SK-N-SH (cell line): ENCODE results near the gene SASH1. TPM values are rescaled to one million over a fixed set of nuclear protein-coding genes. Genes with fewer than 3 reads are reported as not detected.

Experiments used
- FOXM1 ChIP-seq: IDR thresholded peaks from 2 replicates; pipeline ENCODE4 v1.4.0; 2012; ENCODE audit warnings: low read depth, mild to moderate bottlenecking
- GATA2 ChIP-seq: sonication (generic); formaldehyde crosslinking; IDR thresholded peaks from 2 replicates; pipeline ENCODE4 v1.5.0; 2020; ENCODE audit warnings: mild to moderate bottlenecking, missing genetic modification reagents
- NRF1 ChIP-seq: IDR thresholded peaks from 2 replicates; pipeline ENCODE4 v1.6.1; 2012; ENCODE audit warnings: low read depth, mild to moderate bottlenecking, low read length
- YY1 ChIP-seq: IDR thresholded peaks from 2 replicates; pipeline ENCODE4 v1.4.0; 2012; ENCODE audit warnings: low read depth, mild to moderate bottlenecking
- polyA plus RNA-seq, 3 experiments: library from polyadenylated mRNA; depleted of rRNA; stranded (reverse); fragments of >200 nt; gene quantifications; 2 replicates each; pipeline ENCODE4 v1.2.3, GENCODE V29; 2012
- TF ChIP-seq, protein P1 (sequence below): IDR thresholded peaks from 2 replicates; pipeline ENCODE4 v1.4.0; 2012; ENCODE audit warnings: low read depth, borderline replicate concordance
- TF ChIP-seq, protein P2 (sequence below): IDR thresholded peaks from 2 replicates; pipeline ENCODE4 v1.6.1; 2012; ENCODE audit warnings: mild to moderate bottlenecking, low read depth, low read length, moderate library complexity
- TF ChIP-seq, protein P3 (sequence below): fragments of 150-350 bp; IDR thresholded peaks from 2 replicates; pipeline ENCODE4 v1.6.1; 2016; ENCODE audit warnings: mild to moderate bottlenecking, low read depth, low read length
- TF ChIP-seq, protein P4 (sequence below): IDR thresholded peaks from 2 replicates; pipeline ENCODE4 v1.4.0; 2012; ENCODE audit warnings: low read depth, borderline replicate concordance
- TF ChIP-seq, protein P5 (sequence below): IDR thresholded peaks from 2 replicates; pipeline ENCODE4; 2012
- TF ChIP-seq, protein P6 (sequence below): fragments of 200-600 bp; sonication (generic); IDR thresholded peaks from 2 replicates; pipeline ENCODE4 v1.6.1; 2017; ENCODE audit warnings: antibody characterized with exemption, mild to moderate bottlenecking, moderate library complexity
- TF ChIP-seq, protein P7 (sequence below): IDR thresholded peaks from 2 replicates; pipeline ENCODE4 v1.4.0; 2012; ENCODE audit warnings: low read depth

SASH1 gene
- polyA plus RNA-seq, 1 of the 3 experiments (the other 2 are of a cell fraction), result 19.8 TPM

DNA sequence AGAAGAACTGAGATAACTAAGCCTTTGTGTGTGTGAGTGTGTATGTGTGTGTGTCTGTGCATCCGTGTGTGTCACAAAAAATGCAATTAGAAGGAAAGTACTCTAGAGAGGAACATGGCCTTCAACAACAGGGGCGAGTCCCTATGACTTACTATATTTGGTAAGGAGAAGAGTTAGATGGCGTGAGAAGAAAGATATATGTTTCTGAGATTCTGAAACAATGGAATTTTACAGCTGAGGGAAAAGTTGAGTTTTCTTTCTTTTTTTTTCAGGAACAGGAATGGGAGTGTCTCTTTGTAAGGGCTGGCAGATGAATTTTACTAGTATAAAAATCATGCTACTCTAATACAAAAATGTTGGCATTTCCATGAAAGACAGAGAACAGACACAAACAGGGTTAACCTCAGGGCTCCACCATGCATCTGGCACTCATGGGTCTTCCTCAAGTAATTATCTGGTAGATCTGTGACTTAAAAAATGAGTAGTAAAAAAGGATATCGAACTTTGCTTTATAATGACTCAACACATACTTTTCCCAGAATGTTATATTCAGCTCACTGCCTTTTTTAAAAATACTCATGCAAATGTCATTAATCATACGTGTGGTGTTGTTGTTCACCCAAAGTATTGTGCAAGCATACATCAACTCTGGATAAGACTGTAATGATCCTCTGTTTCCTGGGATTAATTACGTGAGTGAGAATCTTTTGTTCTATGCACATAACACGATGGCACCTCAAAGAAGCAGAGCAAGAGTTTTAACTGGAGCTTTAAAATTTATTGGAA lies 12.8 kb upstream of the SASH1 start (continued):
- TF ChIP-seq, protein P1, sequence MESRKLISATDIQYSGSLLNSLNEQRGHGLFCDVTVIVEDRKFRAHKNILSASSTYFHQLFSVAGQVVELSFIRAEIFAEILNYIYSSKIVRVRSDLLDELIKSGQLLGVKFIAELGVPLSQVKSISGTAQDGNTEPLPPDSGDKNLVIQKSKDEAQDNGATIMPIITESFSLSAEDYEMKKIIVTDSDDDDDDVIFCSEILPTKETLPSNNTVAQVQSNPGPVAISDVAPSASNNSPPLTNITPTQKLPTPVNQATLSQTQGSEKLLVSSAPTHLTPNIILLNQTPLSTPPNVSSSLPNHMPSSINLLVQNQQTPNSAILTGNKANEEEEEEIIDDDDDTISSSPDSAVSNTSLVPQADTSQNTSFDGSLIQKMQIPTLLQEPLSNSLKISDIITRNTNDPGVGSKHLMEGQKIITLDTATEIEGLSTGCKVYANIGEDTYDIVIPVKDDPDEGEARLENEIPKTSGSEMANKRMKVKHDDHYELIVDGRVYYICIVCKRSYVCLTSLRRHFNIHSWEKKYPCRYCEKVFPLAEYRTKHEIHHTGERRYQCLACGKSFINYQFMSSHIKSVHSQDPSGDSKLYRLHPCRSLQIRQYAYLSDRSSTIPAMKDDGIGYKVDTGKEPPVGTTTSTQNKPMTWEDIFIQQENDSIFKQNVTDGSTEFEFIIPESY, result peak; percentile 58; the same call in 1 of the 2 replicates
- TF ChIP-seq, protein P2, sequence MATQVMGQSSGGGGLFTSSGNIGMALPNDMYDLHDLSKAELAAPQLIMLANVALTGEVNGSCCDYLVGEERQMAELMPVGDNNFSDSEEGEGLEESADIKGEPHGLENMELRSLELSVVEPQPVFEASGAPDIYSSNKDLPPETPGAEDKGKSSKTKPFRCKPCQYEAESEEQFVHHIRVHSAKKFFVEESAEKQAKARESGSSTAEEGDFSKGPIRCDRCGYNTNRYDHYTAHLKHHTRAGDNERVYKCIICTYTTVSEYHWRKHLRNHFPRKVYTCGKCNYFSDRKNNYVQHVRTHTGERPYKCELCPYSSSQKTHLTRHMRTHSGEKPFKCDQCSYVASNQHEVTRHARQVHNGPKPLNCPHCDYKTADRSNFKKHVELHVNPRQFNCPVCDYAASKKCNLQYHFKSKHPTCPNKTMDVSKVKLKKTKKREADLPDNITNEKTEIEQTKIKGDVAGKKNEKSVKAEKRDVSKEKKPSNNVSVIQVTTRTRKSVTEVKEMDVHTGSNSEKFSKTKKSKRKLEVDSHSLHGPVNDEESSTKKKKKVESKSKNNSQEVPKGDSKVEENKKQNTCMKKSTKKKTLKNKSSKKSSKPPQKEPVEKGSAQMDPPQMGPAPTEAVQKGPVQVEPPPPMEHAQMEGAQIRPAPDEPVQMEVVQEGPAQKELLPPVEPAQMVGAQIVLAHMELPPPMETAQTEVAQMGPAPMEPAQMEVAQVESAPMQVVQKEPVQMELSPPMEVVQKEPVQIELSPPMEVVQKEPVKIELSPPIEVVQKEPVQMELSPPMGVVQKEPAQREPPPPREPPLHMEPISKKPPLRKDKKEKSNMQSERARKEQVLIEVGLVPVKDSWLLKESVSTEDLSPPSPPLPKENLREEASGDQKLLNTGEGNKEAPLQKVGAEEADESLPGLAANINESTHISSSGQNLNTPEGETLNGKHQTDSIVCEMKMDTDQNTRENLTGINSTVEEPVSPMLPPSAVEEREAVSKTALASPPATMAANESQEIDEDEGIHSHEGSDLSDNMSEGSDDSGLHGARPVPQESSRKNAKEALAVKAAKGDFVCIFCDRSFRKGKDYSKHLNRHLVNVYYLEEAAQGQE, result no peak
- TF ChIP-seq, protein P3, sequence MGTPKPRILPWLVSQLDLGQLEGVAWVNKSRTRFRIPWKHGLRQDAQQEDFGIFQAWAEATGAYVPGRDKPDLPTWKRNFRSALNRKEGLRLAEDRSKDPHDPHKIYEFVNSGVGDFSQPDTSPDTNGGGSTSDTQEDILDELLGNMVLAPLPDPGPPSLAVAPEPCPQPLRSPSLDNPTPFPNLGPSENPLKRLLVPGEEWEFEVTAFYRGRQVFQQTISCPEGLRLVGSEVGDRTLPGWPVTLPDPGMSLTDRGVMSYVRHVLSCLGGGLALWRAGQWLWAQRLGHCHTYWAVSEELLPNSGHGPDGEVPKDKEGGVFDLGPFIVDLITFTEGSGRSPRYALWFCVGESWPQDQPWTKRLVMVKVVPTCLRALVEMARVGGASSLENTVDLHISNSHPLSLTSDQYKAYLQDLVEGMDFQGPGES, result no peak
- TF ChIP-seq FOXM1, result peak; percentile 72
- no peak for TF ChIP-seq GATA2 (CRISPR knock-in tag)
- TF ChIP-seq, protein P4, sequence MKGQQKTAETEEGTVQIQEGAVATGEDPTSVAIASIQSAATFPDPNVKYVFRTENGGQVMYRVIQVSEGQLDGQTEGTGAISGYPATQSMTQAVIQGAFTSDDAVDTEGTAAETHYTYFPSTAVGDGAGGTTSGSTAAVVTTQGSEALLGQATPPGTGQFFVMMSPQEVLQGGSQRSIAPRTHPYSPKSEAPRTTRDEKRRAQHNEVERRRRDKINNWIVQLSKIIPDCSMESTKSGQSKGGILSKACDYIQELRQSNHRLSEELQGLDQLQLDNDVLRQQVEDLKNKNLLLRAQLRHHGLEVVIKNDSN, result no peak
- no peak for TF ChIP-seq NRF1
- no peak for TF ChIP-seq YY1
- TF ChIP-seq, protein P5, sequence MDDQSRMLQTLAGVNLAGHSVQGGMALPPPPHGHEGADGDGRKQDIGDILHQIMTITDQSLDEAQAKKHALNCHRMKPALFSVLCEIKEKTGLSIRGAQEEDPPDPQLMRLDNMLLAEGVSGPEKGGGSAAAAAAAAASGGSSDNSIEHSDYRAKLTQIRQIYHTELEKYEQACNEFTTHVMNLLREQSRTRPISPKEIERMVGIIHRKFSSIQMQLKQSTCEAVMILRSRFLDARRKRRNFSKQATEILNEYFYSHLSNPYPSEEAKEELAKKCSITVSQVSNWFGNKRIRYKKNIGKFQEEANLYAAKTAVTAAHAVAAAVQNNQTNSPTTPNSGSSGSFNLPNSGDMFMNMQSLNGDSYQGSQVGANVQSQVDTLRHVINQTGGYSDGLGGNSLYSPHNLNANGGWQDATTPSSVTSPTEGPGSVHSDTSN, result peak; percentile 72
- TF ChIP-seq, protein P6, sequence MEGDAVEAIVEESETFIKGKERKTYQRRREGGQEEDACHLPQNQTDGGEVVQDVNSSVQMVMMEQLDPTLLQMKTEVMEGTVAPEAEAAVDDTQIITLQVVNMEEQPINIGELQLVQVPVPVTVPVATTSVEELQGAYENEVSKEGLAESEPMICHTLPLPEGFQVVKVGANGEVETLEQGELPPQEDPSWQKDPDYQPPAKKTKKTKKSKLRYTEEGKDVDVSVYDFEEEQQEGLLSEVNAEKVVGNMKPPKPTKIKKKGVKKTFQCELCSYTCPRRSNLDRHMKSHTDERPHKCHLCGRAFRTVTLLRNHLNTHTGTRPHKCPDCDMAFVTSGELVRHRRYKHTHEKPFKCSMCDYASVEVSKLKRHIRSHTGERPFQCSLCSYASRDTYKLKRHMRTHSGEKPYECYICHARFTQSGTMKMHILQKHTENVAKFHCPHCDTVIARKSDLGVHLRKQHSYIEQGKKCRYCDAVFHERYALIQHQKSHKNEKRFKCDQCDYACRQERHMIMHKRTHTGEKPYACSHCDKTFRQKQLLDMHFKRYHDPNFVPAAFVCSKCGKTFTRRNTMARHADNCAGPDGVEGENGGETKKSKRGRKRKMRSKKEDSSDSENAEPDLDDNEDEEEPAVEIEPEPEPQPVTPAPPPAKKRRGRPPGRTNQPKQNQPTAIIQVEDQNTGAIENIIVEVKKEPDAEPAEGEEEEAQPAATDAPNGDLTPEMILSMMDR, result no peak
- TF ChIP-seq, protein P7, sequence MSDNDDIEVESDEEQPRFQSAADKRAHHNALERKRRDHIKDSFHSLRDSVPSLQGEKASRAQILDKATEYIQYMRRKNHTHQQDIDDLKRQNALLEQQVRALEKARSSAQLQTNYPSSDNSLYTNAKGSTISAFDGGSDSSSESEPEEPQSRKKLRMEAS, result peak; percentile 59
